HL-60 (cell line): ENCODE measurements around the gene AXIN1.
A peak's percentile ranks its signal among the peaks of the same experiment; 100 is the strongest.

Experiments
- GABPA ChIP-seq: IDR thresholded peaks from 2 replicates; pipeline ENCODE4 v1.6.1; 2012; ENCODE audit warnings: low read depth
- POLR2AphosphoS5 ChIP-seq: IDR thresholded peaks from 2 replicates; pipeline ENCODE4 v1.6.1; 2012; ENCODE audit warnings: low read depth
- SPI1 ChIP-seq: IDR thresholded peaks from 2 replicates; pipeline ENCODE4 v1.6.1; 2012; ENCODE audit warnings: low read depth, mild to moderate bottlenecking, borderline replicate concordance
- TF ChIP-seq, protein P1 (sequence below): IDR thresholded peaks from one replicate; pipeline ENCODE4 v1.5.1; 2011; ENCODE audit warnings: low read length, control low read depth, inconsistent platforms; ENCODE audit not compliant: insufficient read depth
- TF ChIP-seq, protein P2 (sequence below): IDR thresholded peaks from 2 replicates; pipeline ENCODE4 v1.6.1; 2012; ENCODE audit warnings: low read depth; ENCODE audit not compliant: insufficient replicate concordance

DNA sequence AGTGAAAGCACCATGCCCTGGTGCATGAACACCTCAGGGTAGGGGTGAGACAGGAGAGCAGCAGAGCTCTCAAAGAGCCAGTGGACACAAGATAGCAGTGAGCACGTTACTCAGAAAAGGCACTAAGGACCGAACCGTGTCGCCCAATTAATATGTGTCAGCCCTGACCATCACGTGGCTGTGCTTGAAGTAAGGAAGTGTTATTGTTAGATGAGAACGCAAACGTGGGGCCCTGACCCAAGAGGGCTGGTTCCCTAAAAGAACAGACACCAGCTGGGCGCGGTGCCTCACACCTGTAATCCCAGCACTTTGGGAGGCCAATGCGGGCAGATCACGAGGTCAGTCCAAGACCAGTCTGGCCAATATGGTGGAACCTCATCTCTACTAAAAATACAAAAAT is 16.3 kb downstream of the AXIN1 start:
- TF ChIP-seq, protein P1, sequence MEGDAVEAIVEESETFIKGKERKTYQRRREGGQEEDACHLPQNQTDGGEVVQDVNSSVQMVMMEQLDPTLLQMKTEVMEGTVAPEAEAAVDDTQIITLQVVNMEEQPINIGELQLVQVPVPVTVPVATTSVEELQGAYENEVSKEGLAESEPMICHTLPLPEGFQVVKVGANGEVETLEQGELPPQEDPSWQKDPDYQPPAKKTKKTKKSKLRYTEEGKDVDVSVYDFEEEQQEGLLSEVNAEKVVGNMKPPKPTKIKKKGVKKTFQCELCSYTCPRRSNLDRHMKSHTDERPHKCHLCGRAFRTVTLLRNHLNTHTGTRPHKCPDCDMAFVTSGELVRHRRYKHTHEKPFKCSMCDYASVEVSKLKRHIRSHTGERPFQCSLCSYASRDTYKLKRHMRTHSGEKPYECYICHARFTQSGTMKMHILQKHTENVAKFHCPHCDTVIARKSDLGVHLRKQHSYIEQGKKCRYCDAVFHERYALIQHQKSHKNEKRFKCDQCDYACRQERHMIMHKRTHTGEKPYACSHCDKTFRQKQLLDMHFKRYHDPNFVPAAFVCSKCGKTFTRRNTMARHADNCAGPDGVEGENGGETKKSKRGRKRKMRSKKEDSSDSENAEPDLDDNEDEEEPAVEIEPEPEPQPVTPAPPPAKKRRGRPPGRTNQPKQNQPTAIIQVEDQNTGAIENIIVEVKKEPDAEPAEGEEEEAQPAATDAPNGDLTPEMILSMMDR: no peak
- TF ChIP-seq POLR2AphosphoS5: no peak
- no peak for TF ChIP-seq GABPA
- TF ChIP-seq, protein P2, sequence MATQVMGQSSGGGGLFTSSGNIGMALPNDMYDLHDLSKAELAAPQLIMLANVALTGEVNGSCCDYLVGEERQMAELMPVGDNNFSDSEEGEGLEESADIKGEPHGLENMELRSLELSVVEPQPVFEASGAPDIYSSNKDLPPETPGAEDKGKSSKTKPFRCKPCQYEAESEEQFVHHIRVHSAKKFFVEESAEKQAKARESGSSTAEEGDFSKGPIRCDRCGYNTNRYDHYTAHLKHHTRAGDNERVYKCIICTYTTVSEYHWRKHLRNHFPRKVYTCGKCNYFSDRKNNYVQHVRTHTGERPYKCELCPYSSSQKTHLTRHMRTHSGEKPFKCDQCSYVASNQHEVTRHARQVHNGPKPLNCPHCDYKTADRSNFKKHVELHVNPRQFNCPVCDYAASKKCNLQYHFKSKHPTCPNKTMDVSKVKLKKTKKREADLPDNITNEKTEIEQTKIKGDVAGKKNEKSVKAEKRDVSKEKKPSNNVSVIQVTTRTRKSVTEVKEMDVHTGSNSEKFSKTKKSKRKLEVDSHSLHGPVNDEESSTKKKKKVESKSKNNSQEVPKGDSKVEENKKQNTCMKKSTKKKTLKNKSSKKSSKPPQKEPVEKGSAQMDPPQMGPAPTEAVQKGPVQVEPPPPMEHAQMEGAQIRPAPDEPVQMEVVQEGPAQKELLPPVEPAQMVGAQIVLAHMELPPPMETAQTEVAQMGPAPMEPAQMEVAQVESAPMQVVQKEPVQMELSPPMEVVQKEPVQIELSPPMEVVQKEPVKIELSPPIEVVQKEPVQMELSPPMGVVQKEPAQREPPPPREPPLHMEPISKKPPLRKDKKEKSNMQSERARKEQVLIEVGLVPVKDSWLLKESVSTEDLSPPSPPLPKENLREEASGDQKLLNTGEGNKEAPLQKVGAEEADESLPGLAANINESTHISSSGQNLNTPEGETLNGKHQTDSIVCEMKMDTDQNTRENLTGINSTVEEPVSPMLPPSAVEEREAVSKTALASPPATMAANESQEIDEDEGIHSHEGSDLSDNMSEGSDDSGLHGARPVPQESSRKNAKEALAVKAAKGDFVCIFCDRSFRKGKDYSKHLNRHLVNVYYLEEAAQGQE: no peak
- TF ChIP-seq SPI1: peak; percentile 47; the same call in 1 of the 2 replicates
